Measurements from ENCODE around the gene ZC3H15. TPM values are rescaled to one million over a fixed set of nuclear protein-coding genes. Genes with fewer than 3 reads are reported as not detected.
A peak's percentile ranks its signal among the peaks of the same experiment; 100 is the strongest.

Gene ZC3H15
- polyA plus RNA-seq, 1 donor (not counting 4 experiments of a cell fraction or from before 2014, with no cell fraction given), result 116 TPM

DNA sequence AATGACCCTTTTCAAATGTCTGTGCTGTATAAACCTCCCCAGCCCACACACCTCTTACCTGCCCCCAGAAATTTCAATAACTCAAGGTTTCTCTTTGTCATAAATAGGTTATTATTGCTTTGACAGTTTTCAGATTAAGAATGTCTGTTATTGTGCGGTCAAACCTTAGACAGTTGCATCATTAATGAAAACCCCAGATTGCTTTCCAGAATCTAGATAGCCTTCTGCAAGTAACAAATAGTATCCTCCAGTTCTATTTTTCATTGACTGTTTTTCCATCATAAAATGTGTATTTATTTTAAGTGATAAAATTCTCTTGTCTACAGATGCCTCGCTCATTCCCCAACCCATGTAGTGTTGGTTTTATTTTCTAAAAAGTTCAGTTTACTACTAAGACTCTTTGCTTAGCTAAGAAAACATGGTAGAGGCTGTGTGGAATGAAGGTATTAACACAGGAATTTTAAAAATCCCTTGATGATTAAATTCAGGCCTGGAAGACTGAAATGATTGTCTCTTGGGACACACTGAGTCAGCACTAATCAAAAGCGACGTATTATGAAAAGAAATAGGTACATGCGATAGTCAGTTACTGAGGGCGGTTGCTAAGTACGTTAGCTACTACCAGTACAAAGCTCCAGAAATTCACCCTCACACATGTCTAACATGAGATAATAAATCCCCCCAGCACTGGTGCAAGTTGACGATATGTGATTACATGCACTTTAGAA lies 65.4 kb downstream of the ZC3H15 start:
- dilution Hi-C loops (cut with MboI; ENCODE audit: extremely low pct_ligation_motif_present, low sequenced_read_pairs), result no loop called here
- FAIRE-seq, result peak; percentile 13

DNA sequence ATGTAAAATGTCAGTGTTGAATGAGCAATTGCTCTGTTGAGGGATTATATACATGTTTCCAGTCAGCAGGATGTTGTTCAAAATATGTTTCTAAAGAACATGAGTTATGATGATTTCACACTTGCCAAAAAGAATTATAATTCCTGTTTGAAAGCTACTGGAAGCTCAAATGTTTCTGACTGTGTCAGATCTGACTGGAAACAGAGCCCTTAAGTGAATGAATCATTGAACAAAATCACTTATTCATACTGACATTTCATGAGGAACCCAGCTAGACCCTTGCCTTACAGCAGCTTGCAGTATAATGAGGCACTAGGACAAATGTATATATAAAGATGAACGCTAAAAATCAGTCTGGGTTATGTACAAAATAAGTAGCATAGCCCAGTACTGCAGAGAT lies 68.4 kb downstream of the ZC3H15 start:
- DNase-seq (ENCODE audit: low read depth, low spot score) (no peak), FAIRE-seq (no peak)
- peak overlapping the region; percentile 9 for H3K27ac ChIP-seq (ENCODE audit: control insufficient read depth, insufficient read depth, low read length)
- H2AFZ ChIP-seq (ENCODE audit: control insufficient read depth, low read length), result no peak overlapping the region
- H3K36me3 ChIP-seq (ENCODE audit: control insufficient read depth in 2 of 2, extremely low read depth in 1 of 2, insufficient read depth in 2 of 2, low read length in 2 of 2), result no peaks in the 10 kb centered on the region
- dilution Hi-C loops (cut with MboI; ENCODE audit: extremely low pct_ligation_motif_present, low sequenced_read_pairs), result no loop called here
- H4K20me1 ChIP-seq (ENCODE audit: control insufficient read depth, extremely low read depth, insufficient read depth, low read length), result no peaks in the 10 kb centered on the region
- no peaks in the 10 kb centered on the region for H3K9me1 ChIP-seq (ENCODE audit: control insufficient read depth, extremely low read depth, insufficient read depth, low read length)
- H3K79me2 ChIP-seq (ENCODE audit: control insufficient read depth, insufficient read depth, low read length), result no peaks in the 10 kb centered on the region
- H3K4me3 ChIP-seq (ENCODE audit: control insufficient read depth in 2 of 3, extremely low read depth in 1 of 3, insufficient read depth in 2 of 3, low read depth in 1 of 3, low read length in 3 of 3), result no peak overlapping the region
- H3K9ac ChIP-seq (ENCODE audit: control insufficient read depth, extremely low read depth, insufficient read depth, low read length), result no peak overlapping the region
- H3K9me3 ChIP-seq (ENCODE audit: control insufficient read depth, low read depth, low read length), result no peaks in the 10 kb centered on the region
- no peak for TF ChIP-seq EZH2 (IDR thresholded peaks at IDR 0.05; ENCODE audit: low read length)
- TF ChIP-seq, protein P1, sequence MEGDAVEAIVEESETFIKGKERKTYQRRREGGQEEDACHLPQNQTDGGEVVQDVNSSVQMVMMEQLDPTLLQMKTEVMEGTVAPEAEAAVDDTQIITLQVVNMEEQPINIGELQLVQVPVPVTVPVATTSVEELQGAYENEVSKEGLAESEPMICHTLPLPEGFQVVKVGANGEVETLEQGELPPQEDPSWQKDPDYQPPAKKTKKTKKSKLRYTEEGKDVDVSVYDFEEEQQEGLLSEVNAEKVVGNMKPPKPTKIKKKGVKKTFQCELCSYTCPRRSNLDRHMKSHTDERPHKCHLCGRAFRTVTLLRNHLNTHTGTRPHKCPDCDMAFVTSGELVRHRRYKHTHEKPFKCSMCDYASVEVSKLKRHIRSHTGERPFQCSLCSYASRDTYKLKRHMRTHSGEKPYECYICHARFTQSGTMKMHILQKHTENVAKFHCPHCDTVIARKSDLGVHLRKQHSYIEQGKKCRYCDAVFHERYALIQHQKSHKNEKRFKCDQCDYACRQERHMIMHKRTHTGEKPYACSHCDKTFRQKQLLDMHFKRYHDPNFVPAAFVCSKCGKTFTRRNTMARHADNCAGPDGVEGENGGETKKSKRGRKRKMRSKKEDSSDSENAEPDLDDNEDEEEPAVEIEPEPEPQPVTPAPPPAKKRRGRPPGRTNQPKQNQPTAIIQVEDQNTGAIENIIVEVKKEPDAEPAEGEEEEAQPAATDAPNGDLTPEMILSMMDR (optimal IDR thresholded peaks at IDR 0.05 in 1 of 3, IDR thresholded peaks at IDR 0.05 in 1 of 3, conservative IDR thresholded peaks at IDR 0.05 in 1 of 3; ENCODE audit: extremely low read depth in 1 of 3, insufficient read depth in 2 of 3, low read length in 3 of 3), result no peak
- H3K4me2 ChIP-seq (ENCODE audit: control insufficient read depth, extremely low read depth, insufficient read depth, low read depth, low read length), result no peak overlapping the region
- H3K4me1 ChIP-seq (ENCODE audit: control insufficient read depth, extremely low read depth, insufficient read depth, low read length), result peaks cover 7% of the 10 kb centered on the region
- no peaks in the 10 kb centered on the region for H3K27me3 ChIP-seq (ENCODE audit: control insufficient read depth, extremely low read depth, insufficient read depth, low read length)

More for the DNA sequence above, 65.4 kb downstream of the ZC3H15 start:
- Histone ChIP-seq H3K79me2 (ENCODE audit: control insufficient read depth, insufficient read depth, low read length) (no peaks in the 10 kb centered on the region), H2AFZ (ENCODE audit: control insufficient read depth, low read length) (no peak overlapping the region), H3K4me3 (ENCODE audit: control insufficient read depth in 2 of 3, extremely low read depth in 1 of 3, insufficient read depth in 2 of 3, low read depth in 1 of 3, low read length in 3 of 3) (no peak overlapping the region), H3K4me2 (ENCODE audit: control insufficient read depth, extremely low read depth, insufficient read depth, low read depth, low read length) (no peak overlapping the region), H3K9me1 (ENCODE audit: control insufficient read depth, extremely low read depth, insufficient read depth, low read length) (no peaks in the 10 kb centered on the region), H3K4me1 (ENCODE audit: control insufficient read depth, extremely low read depth, insufficient read depth, low read length) (peaks cover 7% of the 10 kb centered on the region), H3K27me3 (ENCODE audit: control insufficient read depth, extremely low read depth, insufficient read depth, low read length) (no peaks in the 10 kb centered on the region), H3K9ac (ENCODE audit: control insufficient read depth, extremely low read depth, insufficient read depth, low read length) (no peak overlapping the region), H4K20me1 (ENCODE audit: control insufficient read depth, extremely low read depth, insufficient read depth, low read length) (no peaks in the 10 kb centered on the region), H3K9me3 (ENCODE audit: control insufficient read depth, low read depth, low read length) (no peaks in the 10 kb centered on the region), H3K27ac (ENCODE audit: control insufficient read depth, insufficient read depth, low read length) (no peak overlapping the region), H3K36me3 (ENCODE audit: control insufficient read depth in 2 of 2, extremely low read depth in 1 of 2, insufficient read depth in 2 of 2, low read length in 2 of 2) (no peaks in the 10 kb centered on the region)
- TF ChIP-seq, protein P1 (optimal IDR thresholded peaks at IDR 0.05 in 1 of 3, IDR thresholded peaks at IDR 0.05 in 1 of 3, conservative IDR thresholded peaks at IDR 0.05 in 1 of 3; ENCODE audit: extremely low read depth in 1 of 3, insufficient read depth in 2 of 3, low read length in 3 of 3), result no peak
- TF ChIP-seq EZH2 (IDR thresholded peaks at IDR 0.05; ENCODE audit: low read length), result no peak
- DNase-seq (ENCODE audit: low read depth, low spot score), result no peak

Measured in keratinocyte (primary cell).